GM21423 (cell line): ENCODE results near the gene NCKAP5.

ENCODE experiments used
- ATAC-seq: cut with Tn5 transposase; IDR thresholded peaks from one replicate; pipeline ENCODE4 v1.9.1; 2021; ENCODE audit warnings: mild to moderate bottlenecking, moderate library complexity; ENCODE audit not compliant: unreplicated experiment

The NCKAP5 gene

GRCh38 chr2:133498662-133499585 is 69.3 kb downstream of the NCKAP5 start:
- ATAC-seq: peak; percentile 69

- no peak for ATAC-seq
Observed at GRCh38 chr2:133497951-133498565, 70.2 kb downstream of the NCKAP5 start.

- no peak for ATAC-seq
Observed at GRCh38 chr2:133497270-133497893, 70.9 kb downstream of the NCKAP5 start.

GRCh38 chr2:133496501-133497269 is 71.6 kb downstream of the NCKAP5 start:
- ATAC-seq: no peak

- no peak for ATAC-seq
Observed at GRCh38 chr2:133495226-133495625, 73.0 kb downstream of the NCKAP5 start.

- no peak for ATAC-seq
Observed at GRCh38 chr2:133492719-133493380, 75.4 kb downstream of the NCKAP5 start.

GRCh38 chr2:133490411-133490980 is 77.8 kb downstream of the NCKAP5 start:
- no peak for ATAC-seq

GRCh38 chr2:133489641-133490410 is 78.4 kb downstream of the NCKAP5 start:
- no peak for ATAC-seq

- ATAC-seq: no peak
Observed at GRCh38 chr2:133489146-133489545, 79.1 kb downstream of the NCKAP5 start.

GRCh38 chr2:133486771-133487191 is 81.5 kb downstream of the NCKAP5 start:
- ATAC-seq: no peak

GRCh38 chr2:133485868-133486267 is 82.4 kb downstream of the NCKAP5 start:
- ATAC-seq: no peak

GRCh38 chr2:133484784-133485183 is 83.5 kb downstream of the NCKAP5 start:
- peak; percentile 58 for ATAC-seq

GRCh38 chr2:133484106-133484505 is 84.2 kb downstream of the NCKAP5 start:
- ATAC-seq: no peak

- ATAC-seq: no peak
Observed at GRCh38 chr2:133483181-133483580, 85.1 kb downstream of the NCKAP5 start.

- no peak for ATAC-seq
Observed at GRCh38 chr2:133480707-133481429, 87.4 kb downstream of the NCKAP5 start.

GRCh38 chr2:133477616-133477990 is 90.7 kb downstream of the NCKAP5 start:
- no peak for ATAC-seq

- ATAC-seq: no peak
Observed at GRCh38 chr2:133476931-133477615, 91.2 kb downstream of the NCKAP5 start.

- no peak for ATAC-seq
Observed at GRCh38 chr2:133476286-133476685, 92.0 kb downstream of the NCKAP5 start.
